Measurements from ENCODE around the gene CCDC97.
A peak's percentile ranks its signal among the peaks of the same experiment; 100 is the strongest.
"Not testable (repeated sequence)": the region's sequence is repeated elsewhere in the genome, so short reads cannot be mapped to it uniquely, and the experiment has no call there.

Gene CCDC97

DNA sequence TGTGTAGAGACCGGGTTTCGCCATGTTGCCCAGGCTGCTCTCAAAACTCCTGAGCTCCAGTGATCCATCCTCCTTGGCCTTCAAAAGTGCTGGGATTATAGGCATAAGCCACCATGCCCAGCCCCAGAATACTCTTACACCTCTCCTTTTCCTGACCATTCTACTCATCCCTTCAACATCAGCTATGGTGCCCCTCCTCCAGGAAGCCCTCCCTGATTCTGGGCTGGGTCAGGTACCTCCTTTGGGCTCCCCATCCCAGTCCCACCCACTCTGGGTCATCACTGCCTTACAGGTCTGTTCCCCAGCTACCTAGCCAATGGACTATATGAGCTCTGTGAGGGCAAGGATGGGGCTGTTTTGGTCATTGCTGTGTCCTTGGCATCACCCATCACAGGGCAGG lies 34.2 kb downstream of the CCDC97 start:
- DNase-seq: no peak

DNA sequence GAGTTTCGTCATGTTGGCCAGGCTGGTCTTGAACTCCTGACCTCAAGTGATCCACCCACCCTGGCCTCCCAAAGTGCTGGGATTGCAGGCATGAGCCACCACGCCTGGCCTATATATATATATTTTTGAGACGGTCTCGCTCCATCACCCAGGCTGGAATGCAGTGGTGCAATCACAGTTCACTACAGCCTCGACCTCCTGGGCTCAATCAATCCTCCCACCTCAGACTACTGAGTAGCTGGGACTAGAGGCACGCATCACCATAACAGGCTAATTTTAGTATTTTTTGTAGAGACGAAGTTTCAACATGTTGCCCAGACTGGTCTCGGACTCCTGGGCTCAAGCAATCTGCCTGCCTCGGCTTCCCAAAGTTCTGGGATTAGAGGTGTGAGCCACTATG lies 36.9 kb downstream of the CCDC97 start:
- not testable (repeated sequence) for DNase-seq

- peak; percentile 64 to 72 for DNase-seq
Observed at GRCh38 chr19:41350735-41351338, 40.9 kb downstream of the CCDC97 start.

DNA sequence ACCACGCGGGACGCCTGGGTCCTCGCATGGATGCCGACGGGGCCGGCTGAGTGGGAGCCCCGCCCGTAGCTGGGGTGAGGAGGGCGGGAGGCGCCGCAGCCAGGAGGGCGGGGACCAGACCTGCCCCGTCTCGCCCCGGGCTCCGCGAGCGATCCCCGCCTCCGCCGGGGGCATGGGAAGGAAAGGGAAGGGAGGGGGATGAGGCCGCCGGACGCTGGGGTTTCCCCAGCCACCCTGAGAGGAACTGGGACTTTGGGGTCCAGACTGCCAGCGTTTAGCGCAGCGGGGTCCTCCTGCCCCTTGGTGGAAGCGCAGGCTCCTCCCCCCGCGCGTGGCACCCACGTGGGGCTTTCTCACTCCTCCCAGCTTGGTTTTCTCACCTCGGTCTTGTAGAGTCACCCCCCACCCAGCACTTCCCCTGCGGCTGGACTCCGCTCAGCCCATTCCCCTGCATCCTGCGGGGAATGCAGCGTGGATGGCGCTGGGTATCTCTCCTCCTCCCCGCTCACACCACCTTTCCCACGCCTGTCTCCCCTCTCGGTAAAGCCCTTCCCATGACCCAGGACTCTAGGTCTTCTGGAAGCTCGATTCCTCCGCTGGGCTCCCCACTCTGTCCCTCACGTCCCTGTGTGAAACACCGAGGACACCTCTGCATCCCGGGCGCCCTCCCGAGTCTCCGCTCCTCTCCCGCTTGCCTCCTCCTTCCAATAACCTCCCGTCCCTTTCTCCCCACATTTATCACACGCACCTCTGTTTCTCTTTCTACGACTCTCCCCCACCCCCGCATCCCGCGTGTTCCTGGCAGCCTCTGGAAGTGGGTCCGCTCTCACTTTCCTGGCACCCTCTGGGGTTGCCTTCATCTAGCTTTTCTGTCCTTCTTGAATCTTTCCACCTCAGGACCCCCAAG lies 41.6 kb downstream of the CCDC97 start:
- peak; percentile 71 to 78 for DNase-seq

- DNase-seq: peak; percentile 56 to 60
Observed at GRCh38 chr19:41352279-41352608, 42.3 kb downstream of the CCDC97 start.

GRCh38 chr19:41352609-41353465 lies 42.9 kb downstream of the CCDC97 start:
- no peak for DNase-seq

DNA sequence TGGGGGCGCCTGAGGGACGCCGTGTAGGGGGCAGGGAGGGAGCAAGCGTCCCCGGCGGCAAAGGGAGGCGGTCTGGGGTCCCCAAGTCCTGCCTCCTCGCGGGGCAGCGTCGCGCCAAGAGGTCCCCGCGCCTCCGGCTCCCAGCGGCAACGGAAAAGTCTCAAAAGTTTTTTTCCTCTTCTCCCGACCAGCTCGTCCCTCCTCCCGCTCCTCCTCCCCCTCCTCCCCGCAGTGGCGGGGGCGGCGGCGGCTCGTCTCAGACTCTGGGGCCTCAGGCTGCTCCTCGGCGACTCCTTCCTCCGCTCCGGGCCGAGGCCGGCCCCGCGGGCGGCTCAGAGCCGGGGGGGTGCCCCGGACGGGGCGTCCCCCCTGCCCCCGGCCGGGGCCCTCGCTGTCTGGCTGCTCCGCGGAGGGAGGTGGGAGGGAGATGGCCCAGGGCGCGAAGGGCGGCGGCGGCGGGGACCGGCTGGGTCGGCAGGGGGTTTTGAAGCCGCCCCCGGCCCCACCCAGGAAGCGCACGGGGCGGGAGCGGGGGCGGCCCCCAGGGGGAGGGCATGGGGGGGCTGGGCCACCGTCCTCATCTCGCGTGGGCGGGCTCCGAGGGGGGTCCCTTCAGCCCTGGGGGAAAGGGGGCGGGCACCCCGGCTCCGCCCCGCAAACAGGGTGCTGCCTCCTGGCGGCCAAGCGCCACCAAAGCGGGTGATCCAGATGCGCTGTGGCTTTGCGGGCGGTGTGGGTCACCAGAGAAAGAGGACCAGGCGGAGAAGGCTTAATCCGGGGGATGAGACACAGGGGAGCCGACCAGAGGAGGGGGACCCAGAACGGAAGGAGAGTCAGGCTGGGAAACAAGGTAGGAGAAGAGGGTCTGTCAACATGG lies 43.7 kb downstream of the CCDC97 start, which contains the start of gene TGFB1:
Gene TGFB1 (minus strand): TSS at position 457 of the 877 bp plus-strand sequence. CDS start 878 bp downstream, outside the sequence.
- DNase-seq: peak; percentile 72 to 86

DNA sequence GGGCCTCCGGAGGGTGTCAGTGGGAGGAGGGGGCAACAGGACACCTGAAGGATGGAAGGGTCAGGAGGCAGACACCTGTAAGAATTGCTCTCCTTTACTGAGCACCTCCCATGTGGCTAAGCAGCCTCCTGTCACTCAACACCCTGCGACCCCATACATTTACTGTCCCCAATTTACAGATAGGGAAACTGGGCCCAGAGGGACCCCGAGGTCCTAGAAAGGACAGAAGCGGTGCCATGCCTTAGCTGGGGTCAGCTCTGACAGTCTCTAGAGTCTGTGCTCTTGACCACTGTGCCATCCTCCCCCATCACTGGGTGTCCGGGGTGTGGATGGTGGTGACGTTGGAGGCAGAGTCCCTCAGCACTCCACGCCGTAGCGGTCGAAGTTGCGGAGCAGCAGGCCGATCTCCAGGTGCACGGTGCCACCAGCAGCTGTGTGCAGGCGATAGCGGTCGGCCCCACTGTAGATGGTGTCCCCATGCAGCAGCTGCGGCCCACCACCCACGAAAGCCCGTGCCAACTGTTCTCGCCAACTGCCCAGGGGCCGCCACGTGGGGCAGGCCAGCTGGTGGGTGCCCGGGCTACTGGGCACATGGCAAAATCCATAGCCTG lies 44.5 kb downstream of the CCDC97 start:
- DNase-seq: no peak

DNA sequence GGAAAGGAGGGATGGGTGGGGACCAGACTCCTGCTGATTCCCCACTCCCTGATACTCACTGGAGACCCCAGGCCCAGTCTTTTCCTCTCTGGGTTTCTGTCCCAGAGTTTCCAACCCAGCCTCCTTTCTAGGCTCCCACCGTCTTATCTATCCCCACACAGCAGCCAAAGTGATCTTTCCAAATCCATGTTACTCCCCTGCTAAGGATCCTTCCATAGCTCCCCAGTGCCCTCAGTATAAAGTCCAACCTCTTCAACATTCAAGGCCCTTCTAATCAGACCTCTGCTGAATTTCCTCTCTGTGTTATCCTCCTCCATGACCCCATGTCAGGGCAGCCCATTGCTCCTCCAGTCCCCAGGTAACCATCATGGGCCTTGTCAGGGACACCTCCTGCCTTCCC lies 45.1 kb downstream of the CCDC97 start:
- DNase-seq: no peak

DNA sequence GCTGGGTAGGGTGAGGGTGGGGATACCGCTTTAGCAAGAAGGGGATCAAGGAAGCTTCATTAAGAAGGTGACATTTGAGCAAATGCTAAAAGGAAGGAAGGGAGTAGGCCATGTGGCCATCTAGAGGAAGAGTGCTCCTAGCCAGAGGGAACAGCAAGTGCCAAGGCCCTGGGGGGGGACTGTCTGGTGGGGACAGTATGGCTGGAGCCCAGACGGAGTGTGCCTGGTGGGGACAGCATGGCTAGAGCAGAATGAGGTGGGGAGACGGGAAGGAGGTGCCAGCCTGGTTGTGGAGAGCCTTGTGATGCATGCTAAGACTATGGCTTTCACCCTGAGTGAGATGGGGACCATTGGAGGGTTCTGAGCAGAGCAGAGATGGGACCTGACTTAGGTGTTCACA lies 45.8 kb downstream of the CCDC97 start:
- DNase-seq: peak; percentile 5 to 24

GRCh38 chr19:41356984-41357739 lies 47.2 kb downstream of the CCDC97 start:
- peak; percentile 83 to 87 for DNase-seq

DNA sequence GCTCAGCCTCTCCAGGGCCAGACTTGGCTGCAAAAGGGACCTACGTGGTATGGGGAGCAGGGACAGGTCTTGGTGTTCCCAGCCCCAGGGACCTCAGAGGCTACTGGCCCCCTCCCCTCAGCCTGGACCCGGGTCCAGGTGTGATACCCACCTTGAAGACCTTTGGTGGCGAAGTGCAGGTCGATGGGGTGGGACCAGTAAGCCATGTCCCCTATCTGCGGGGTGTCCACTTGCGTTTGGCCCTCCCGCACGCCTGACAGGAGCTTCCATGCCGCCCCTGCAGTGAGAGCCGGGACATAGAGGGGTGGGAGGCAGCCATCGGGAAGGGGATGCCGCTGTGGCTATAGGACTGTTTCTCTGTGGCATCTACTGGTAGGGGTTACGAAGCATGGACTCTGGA lies 47.8 kb downstream of the CCDC97 start:
- DNase-seq: no peak

- no peak for DNase-seq
Observed at GRCh38 chr19:41359741-41360140, 49.8 kb downstream of the CCDC97 start.

GRCh38 chr19:41362143-41362847 lies 52.3 kb downstream of the CCDC97 start:
- DNase-seq: no peak

- DNase-seq: no peak
Observed at GRCh38 chr19:41363371-41363752, 53.4 kb downstream of the CCDC97 start.

- DNase-seq: peak; percentile 97 to 98
Observed at GRCh38 chr19:41363753-41364523, 54.0 kb downstream of the CCDC97 start, which contains the start of gene B9D2. TSS of gene B9D2 (minus strand) at chr19:41364149. CDS start at chr19:41363519, 630 bp downstream.

- peak; percentile 68 to 75 for DNase-seq
Observed at GRCh38 chr19:41364524-41365391, 54.8 kb downstream of the CCDC97 start.

GRCh38 chr19:41366089-41366488 lies 56.1 kb downstream of the CCDC97 start:
- DNase-seq: peak in 1 of 2 experiments; percentile 10
